ENCODE data around the gene ADAMTS9.

DNA sequence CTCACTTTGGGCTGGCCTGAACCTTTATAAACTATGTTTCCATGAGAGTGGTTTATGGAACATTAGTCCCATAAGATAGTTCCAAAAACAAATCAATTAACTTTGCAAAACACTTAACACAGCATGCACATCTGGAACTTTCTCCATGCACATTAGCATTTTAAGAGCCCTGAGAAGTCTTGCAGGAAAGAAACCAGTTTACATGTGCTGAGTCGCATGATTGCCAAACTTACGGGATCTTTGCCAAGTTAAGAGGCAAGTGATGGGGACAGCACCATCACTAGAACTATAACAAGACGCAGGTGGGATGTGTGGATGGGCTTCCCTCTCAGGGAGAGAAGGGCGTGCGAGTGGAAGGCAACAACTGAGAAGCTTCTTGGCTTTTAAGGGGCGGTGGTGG, 20.7 kb downstream of the ADAMTS9 start:
- TF ChIP-seq ZNF557 (CRISPR knock-in tag; IDR thresholded peaks at IDR 0.05) (no peak), SMAD3 (CRISPR knock-in tag; IDR thresholded peaks at IDR 0.05) (no peak)
- TF ChIP-seq, protein P1, sequence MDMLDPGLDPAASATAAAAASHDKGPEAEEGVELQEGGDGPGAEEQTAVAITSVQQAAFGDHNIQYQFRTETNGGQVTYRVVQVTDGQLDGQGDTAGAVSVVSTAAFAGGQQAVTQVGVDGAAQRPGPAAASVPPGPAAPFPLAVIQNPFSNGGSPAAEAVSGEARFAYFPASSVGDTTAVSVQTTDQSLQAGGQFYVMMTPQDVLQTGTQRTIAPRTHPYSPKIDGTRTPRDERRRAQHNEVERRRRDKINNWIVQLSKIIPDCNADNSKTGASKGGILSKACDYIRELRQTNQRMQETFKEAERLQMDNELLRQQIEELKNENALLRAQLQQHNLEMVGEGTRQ (IDR thresholded peaks at IDR 0.05; ENCODE audit: low read depth, low read length): no peak
- TF ChIP-seq, protein P1 (CRISPR knock-in tag; IDR thresholded peaks at IDR 0.05; ENCODE audit: borderline replicate concordance): no peak
